ENCODE results near the gene BOD1L2.

BOD1L2 gene

DNA sequence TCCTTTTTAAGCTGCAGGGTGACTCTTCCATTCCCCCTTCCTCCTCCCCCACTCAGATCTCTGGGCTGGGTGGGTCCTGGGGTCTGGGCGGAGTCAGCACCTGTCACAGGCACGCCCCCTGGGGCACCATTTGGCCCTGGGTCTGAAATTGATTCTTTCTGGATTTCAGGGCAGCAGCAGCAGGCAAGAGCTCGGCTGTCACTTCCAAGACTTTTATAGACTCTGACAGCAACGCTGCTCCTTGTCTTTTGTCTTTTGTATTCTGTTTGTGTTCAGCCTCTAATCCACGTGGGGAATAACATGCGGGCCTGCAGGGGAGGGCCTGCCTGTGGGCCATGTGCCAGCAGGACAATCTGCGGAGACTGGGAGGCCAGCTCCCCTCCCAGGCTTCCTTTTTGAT, 3.9 kb downstream of the BOD1L2 start:
- DNase-seq, result no peak

- no peak for DNase-seq
Measured at GRCh38 chr18:57154191-57154830, 7.4 kb downstream of the BOD1L2 start.

DNA sequence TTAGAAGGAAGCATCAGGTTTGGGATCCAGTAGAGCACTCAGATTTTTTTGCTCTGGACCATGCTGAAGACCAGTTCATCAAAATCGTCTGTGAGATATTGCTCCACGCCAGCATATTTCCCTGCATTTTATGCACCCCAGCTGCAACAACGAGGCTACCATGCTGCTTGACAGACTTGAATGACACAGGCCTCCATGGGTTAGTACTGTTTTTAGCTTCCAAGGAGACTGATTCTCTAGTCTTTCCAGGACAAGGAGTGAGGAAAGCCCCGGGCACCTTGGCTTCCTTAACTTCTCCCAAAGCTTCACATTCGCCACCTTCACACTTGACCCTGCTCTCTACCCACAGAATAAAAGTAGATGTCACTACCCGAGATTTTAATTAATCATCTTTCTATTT, 17.5 kb downstream of the BOD1L2 start:
- DNase-seq, result no peak

GRCh38 chr18:57167617-57168308, 20.9 kb downstream of the BOD1L2 start:
- DNase-seq, result no peak

DNA sequence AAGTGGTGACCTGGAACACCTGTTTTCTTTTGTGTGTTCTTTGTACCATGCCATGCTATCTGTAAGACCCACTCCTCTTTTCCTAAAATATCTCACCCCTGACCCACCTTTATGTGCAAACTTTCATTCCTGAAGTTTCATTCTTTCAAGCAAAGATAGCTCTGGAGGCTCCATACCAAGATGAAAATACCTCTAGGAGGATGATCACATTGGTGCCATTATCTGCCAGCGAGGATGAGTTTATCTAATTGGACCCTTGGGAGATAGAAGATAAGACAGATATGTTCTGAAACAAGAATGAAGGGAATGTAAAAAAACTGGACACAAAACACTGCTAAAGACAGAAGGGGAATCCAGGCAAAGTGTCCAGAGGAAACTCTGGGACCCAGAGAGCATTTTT, 24.1 kb downstream of the BOD1L2 start:
- DNase-seq, result no peak

- no peak for DNase-seq
Measured at GRCh38 chr18:57175532-57175931, 28.6 kb downstream of the BOD1L2 start.

- DNase-seq, result no peak
Measured at GRCh38 chr18:57185434-57185833, 38.5 kb downstream of the BOD1L2 start.

DNA sequence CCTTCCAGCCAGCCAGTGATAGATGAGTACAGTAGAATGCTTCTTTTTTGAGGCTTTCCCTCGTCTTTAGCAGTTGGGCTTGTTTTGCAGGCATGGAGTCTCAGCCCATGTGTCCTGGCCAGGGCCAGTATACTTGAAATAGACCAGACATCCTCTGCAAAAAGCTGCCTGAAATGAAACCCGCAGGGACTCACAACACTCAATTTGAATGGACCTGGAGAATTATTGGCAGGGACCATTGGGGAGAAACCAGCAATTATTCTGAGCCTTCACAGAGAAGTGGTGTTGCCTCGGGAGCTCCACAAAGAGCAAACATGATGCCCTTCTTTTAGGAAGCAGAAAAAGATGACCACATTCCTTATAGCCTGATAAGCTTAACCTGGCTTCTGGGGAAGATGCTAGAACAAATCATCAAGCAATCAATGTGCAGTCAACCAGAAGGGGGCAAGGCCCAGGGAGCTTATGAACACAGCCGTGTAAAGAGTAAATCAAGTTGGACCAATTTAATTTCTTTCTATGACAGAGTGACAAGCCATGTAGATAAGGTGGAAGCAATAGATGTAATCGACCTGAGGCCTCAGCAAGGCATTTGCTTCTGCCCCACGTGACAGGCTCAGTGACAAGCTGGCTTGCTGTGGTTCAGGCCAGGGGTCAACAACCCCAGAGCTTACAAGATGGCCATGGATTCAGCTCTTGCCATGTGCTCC, 42.1 kb downstream of the BOD1L2 start:
- DNase-seq, result no peak

DNA sequence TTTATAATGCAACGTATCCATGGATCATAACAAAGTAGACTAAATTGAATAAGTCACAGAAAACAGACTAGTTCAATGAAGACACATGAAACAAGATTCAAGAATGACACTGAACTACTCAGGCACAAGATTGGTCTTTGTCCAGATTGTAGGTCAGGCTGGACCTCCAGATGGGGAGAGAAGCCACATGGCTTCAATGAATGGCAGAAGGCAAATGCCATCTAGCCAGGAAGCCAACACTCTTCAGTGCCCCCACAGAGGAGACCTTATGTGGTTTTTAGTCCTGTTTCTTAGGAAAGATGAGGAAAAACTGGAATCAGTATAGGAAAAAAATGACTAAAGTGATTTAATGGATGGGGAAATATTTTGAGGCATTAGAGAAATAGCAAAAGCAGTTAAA, 43.1 kb downstream of the BOD1L2 start:
- no peak for DNase-seq

DNA sequence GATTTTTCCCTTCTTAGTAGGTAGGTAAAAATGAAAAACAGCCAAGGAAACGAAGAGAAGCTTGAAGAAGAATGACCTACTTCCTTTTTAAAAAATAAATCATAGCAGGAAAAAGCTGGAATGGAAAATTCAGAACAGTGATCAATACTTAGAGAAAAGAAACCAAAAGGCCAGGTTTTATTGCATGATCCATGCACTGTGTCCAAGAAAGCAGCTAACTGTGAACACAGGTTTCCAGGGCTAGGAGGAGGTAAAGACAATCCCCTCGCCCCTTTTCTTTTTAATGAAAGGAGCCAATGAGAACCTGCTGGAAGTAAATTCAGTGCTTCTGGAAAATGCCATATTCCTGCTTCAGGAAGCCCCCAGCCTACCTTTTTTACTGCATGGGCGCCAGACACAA, 47.2 kb downstream of the BOD1L2 start:
- DNase-seq, result no peak

GRCh38 chr18:57194622-57195021, 47.7 kb downstream of the BOD1L2 start:
- no peak for DNase-seq

GRCh38 chr18:57195341-57195740, 48.5 kb downstream of the BOD1L2 start:
- DNase-seq, result no peak

DNA sequence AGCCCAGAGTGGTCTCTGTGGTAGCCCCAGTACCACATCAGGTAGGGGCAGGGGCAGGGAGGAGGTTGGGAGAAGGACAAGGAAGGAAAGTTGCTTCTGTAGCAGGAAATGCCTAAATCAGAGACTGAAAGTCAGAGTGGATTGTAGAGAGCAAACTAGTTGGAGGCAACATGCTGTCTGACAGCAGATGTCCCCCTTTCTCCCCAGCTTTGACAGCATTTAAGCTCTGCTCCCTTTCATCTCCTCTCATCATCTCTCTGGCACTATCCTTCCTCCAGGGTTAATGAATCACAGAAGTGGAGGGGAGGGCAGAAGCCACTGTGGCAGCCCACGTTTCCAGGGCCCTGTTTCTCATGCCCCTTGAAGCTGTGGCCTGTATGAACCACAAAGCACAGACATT, 50.4 kb downstream of the BOD1L2 start:
- DNase-seq, result no peak

DNA sequence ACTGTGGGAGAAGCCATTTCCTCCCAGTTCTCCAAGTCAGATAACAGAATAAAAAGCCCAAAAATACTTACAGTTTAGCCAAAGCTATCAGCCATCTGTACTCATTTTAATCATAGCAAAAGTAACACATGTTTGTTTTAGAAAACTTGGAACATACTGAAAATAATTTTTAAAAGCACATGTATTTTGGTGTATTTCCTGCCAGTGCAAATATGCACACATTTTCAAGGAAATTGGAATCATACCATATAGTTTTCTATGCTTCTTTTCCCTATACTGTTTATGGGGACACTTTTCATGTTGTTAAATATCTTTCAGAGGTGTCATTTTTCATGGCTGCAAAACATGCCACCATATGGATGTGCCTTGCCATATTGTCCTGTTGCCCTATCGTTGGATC, 51.2 kb downstream of the BOD1L2 start:
- no peak for DNase-seq
